ENCODE results near the gene DNER.

- TF ChIP-seq CTCF (IDR thresholded peaks at IDR 0.05): no peak
- TF ChIP-seq POLR2A (IDR thresholded peaks at IDR 0.05): no peak
These were observed 370.7 kb downstream of the DNER start for GRCh38 chr2:229343661-229344060.
